HEK293 (cell line): ENCODE data around the gene DHX40.

Source experiments
- CTCF ChIP-seq: fragments of 450-650 bp; formaldehyde crosslinking; IDR thresholded peaks from 2 replicates; pipeline ENCODE4 v1.5.1; 2016; ENCODE audit warnings: missing biosample characterization, missing genetic modification characterization
- REST ChIP-seq: fragments of 450-650 bp; formaldehyde crosslinking; IDR thresholded peaks from 2 replicates; pipeline ENCODE4 v1.5.1; 2016; ENCODE audit warnings: missing biosample characterization, missing genetic modification characterization
- ZBTB21 ChIP-seq: fragments of 450-650 bp; formaldehyde crosslinking; IDR thresholded peaks from 2 replicates; pipeline ENCODE4 v1.5.1; 2017; ENCODE audit warnings: missing biosample characterization, missing genetic modification characterization
- ZNF311 ChIP-seq: fragments of 450-650 bp; formaldehyde crosslinking; IDR thresholded peaks from 2 replicates; pipeline ENCODE4 v1.5.1; 2017; ENCODE audit warnings: missing biosample characterization, missing genetic modification characterization, borderline replicate concordance
- ZNF513 ChIP-seq: fragments of 450-650 bp; IDR thresholded peaks from 2 replicates; pipeline ENCODE4 v1.5.1; 2018; ENCODE audit warnings: missing biosample characterization, missing genetic modification characterization

- TF ChIP-seq REST (tag by site-specific recombination) (no peak), CTCF (no peak), ZNF513 (no peak), ZNF311 (tag by site-specific recombination) (no peak), ZBTB21 (tag by site-specific recombination) (no peak)
These were observed 81.9 kb downstream of the DHX40 start for GRCh38 chr17:59647288-59647687.
